Activated CD8-positive, alpha-beta memory T cell treated with anti-CD3 and anti-CD28 coated beads for 36 hours (primary cell): ENCODE results near the gene WDR70. TPM values are rescaled to one million over a fixed set of nuclear protein-coding genes. Genes with fewer than 3 reads are reported as not detected.
"Not testable (repeated sequence)": the region's sequence is repeated elsewhere in the genome, so short reads cannot be mapped to it uniquely, and the experiment has no call there.

Experiments
- CTCF ChIA-PET: fragments of 350-600 bp; sonication (Branson Sonifier 250); formaldehyde crosslinking; loops from one replicate; lab custom pipeline; 2021; ENCODE audit warnings: antibody characterized with exemption; lab: Charles Lee
- POLR2A ChIA-PET: fragments of 350-600 bp; sonication (Branson Sonifier 250); formaldehyde crosslinking; loops from one replicate; lab custom pipeline; 2021; ENCODE audit warnings: antibody characterized with exemption; lab: Charles Lee
- total RNA-seq, 2 experiments: library from RNA; stranded (reverse); gene quantifications; one replicate each; pipeline ENCODE4 v1.2.3, GENCODE V29; 2021

Gene WDR70
- total RNA-seq, 2 experiments from 2014 or later, result 35.6 to 35.7 TPM

DNA sequence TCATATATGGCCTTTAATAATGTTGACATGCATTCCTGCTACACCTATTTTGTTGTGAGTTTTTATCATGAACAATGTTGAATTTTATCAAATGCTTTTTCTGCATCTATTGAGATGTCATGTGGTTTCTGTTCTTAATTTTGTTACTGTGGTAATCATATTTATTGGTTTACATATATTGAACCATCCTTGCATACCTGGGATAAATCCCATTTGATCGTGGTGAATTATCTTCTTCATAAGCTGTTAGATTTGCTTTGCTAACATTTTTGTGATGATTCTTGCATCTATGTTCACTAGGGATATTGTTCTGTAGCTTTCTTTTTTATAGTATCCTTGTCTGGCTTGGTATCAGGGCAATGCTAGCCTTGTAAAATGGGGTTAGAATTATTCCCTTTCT is 222.0 kb downstream of the WDR70 start:
- POLR2A ChIA-PET, result no interaction called here
- CTCF ChIA-PET, result no interaction called here

DNA sequence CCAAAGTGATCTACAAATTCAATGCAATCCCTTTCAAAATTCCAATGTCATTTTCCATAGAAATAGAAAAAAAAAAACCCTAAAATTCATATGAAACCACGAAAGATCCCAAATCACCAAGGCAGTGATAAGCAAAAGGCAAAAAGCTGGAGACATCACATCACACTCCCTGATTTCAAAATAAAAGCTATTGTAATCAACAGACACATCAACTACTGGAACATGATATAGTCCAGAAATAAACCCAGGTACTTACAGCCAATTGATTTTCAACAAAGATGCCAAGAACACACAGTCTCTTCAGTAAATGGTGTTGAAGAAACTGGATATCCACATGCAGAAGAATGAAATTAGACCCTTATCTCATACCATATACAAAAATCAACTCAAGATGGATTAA is 224.0 kb downstream of the WDR70 start:
- CTCF ChIA-PET, result no interaction called here
- POLR2A ChIA-PET, result no interaction called here

DNA sequence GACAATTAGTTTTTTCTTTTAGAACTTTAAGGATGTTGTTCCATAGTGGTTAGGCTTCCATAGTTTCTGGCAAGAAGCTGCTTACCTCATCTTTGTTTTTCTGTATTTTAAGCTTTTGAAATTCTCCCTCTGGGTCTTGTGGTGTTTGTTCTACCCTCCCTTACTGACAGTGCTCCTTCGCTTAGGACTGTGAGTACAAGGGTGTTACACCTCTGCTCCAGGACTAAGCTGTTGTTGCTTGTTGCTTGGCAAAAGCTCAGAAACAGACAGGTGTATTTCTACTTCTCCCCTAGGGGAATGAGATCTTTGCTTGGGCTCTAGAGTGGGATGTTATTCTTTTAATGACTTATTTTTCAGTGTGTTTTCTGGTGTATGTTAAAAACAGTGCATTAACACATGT is 225.2 kb downstream of the WDR70 start:
- CTCF ChIA-PET, result no interaction called here
- POLR2A ChIA-PET, result no interaction called here

DNA sequence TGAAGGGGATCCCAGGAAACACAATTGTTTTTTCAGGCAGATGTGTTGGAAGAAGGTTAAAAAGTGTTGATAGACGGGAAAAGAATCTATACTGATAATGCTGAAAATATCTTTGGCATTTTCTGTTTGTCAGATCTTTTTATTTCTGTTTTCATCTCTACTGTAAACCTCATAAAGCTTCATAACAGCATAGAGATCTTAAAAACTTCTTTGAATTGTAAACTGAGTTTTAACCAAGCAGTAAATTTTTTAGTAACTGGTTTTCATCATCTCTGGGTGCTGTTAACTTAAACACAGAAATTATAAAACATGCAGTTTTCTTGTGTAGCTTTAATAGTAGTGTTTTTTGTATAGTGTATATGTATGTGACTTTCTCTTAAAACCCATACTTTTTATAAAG is 227.0 kb downstream of the WDR70 start:
- ChIA-PET POLR2A (no interaction called here), CTCF (no interaction called here)

DNA sequence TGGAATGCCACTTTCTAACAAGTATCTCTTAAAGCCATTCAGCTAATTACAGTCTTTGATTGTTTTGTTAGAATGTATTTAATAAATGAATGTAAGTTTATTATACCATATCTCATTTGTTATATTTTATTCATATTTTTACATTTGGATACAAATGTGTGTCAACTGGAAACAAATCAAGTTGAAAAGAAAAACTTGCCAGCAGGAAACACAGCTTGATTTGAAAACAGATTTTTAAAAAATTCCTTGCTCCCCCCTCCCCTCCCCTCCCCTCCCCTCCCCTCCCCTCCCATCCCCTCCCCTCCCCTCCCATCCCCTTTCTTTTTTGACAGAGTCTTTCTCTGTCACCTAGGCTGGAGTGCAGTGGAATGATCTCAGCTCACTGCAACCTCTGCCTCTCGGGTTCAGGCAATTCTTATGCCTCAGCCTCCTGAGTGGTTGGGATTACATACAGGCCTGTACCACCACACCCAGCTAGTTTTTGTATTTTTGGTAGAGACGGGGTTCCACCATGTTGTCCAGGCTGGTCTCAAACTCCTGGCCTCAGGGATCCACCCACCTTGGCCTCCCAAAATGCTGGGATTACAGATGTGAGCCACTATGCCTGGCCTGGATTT is 227.6 kb downstream of the WDR70 start:
- ChIA-PET CTCF (no interaction called here), POLR2A (no interaction called here)

DNA sequence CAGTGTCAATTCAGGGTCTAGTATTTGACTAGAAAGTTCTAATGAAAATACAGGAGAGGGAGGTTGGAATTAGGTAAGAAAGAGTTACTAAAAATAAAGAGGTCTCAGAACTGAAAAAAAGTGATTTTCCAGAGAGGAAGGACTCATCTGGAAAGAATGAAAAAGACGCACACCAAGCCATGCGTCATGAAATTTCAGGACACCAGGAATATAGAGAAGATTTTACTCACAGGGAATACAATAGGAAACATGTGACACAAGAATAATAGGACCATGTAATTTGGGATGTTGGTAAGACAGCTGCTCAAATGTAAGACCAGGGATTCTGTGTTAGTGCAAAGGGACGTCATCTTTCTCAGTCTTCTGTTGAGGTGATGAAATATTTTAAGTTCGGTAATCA is 236.1 kb downstream of the WDR70 start:
- CTCF ChIA-PET, result no interaction called here
- POLR2A ChIA-PET, result no interaction called here

DNA sequence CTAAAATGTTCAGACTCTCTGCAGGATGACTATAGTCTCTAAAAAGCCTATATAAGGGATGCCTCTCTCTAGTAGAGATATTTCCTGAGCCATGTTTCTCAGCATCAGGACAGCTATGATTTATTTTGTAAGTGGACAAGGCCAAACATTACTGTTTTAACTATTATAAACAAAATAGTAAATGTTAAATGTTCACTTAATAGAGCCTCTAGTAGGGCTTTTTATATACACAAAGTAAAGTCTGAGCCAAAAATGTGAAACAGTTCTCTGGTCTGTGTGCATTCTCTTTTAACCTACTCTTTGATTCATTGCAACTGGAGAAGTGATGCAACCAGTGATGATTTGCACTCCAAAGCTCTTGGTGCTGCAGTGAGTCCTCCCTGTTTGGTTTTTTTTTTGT is 240.2 kb downstream of the WDR70 start:
- ChIA-PET POLR2A (no interaction called here), CTCF (no interaction called here)

DNA sequence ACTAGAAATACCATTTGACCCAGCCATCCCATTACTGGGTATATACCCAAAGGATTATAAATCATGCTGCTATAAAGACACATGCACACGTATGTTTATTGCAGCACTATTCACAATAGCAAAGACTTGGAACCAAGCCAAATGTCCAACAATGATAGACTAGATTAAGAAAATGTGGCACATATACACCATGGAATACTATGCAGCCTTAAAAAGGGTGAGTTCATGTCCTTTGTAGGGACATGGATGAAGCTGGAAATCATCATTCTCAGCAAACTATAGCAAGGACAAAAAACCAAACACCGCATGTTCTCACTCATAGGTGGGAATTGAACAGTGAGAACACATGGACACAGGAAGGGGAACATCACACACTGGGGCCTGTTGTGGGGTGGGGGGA is 243.2 kb downstream of the WDR70 start:
- CTCF ChIA-PET, POLR2A ChIA-PET: not testable (repeated sequence)

DNA sequence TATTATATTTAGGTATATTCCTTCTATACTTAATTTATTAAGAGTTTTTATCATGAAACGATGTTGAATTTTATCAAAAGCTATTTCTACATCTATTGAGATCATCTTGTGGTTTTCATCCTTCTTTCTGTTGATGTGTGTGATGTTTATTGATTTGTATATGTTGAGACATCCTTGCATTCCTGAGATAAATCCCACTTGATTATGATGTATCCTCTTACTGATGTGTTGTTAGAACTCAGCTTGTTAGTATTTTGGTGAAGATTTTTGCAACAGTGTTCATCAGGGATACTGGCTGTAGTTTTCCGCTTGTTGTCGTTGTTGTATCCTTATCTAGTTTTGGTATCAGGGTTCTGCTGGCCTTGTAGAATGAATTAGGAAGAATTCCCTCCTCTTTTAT is 247.1 kb downstream of the WDR70 start:
- CTCF ChIA-PET, result no interaction called here
- POLR2A ChIA-PET, result no interaction called here

DNA sequence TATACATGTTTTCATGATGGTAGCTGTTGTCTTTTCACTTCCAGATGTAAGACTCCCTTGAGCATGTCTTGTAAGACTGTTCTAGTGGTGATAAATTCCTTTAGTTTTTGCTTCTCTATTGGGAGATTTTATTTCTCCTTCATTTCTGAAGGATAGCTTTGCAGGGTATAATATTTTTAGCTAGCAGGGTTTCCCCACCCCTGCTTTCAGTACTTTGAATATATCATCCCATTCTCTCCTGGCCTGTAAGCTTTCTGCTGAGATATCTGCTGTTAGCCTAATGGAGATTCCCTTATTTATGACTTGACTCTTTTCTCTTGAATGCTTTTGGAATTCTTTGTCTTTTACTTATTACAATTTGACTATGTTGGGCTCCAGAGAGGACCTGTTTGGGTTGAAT is 249.8 kb downstream of the WDR70 start:
- CTCF ChIA-PET, result no interaction called here
- POLR2A ChIA-PET, result no interaction called here

DNA sequence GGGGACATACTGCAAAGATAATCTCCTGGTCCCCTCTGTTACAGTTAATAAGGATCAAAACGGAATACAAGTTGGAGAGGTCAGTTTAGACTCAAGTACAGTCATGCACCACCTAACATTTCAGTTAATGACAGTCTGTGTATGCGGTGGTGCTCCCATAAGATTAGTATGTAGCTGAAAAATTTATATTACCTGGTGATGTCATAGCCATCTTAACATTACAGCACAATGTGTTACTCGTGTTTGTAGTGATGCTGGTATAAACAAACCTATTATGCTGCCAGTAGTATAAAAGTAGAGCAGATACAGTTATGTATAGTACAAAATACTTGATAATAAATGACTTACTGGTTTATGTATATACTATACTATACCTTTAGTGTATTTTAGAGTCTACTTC is 252.8 kb downstream of the WDR70 start:
- CTCF ChIA-PET, result no interaction called here
- POLR2A ChIA-PET, result no interaction called here

DNA sequence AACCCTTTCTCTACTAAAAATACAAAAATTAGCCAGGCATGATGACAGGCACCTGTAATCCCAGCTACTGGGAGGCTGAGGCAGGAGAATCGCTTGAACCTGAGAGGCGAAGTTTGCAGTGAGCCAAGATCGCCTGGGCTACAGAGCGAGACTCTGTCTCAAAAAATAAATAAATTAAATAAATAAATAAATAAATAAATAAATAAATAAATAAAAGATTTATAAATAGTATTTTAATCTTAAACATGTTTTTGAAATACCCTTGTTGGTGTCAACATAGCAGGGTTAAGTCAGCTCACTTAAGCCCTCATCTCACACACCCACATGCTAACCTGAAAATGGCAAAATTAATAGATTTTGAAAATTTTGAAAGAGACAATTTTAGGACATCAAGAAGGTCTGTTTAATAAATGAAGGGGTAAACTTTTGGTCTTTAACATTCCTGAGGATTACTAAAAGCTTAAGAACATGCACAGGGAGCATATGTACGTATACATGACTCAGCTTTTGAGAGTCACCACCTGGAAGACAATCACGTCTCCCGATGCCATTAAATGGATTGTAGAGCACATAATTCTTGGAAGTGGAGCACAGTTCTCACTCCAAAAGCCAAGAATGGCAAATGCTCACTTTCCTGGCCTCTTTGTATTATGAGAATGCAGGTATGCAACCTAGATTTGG is 258.2 kb downstream of the WDR70 start:
- CTCF ChIA-PET, result no interaction called here
- POLR2A ChIA-PET, result no interaction called here

DNA sequence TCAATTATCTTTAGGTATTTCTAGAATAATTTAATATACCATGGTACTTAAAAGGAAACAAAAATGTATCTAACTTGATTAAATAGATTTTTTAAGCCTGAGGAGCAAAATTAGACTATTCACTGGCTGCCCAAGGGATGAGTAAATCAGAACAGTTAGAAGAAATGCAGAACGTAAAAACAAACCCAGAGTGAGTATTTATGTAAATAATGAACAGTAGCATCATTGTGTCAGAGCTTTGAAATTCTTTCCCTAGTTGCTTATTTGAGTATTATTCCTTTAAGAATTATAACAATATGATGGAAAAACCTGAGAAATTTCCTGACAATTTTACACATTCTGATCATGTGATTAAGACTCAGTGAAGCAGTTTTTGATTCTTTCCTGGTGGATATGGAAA is 259.8 kb downstream of the WDR70 start:
- POLR2A ChIA-PET, result no interaction called here
- CTCF ChIA-PET, result no interaction called here

DNA sequence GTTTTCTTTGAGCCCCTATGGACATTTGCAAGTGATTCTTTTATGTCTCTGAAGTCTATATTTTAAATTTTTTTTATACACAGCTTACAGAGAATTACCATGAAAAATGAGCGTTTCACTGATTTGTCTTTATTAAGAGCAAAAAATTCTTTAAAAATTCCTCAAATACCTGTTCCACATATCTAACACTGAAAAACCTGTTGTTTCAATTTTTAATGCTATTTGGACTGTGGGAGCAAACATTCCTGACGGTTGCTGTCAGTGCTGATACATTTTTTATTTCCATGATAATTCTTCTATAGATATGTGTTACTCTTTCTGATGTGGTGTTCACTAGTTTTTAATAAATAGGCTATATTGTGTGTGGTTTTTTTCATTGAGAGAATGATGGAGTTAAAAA is 261.0 kb downstream of the WDR70 start:
- POLR2A ChIA-PET, result interaction anchor here (0.6 kb wide), 1 partner anchor 130 kb away, joined by 5 read pairs; no protein-coding TSS in a partner anchor
- CTCF ChIA-PET, result no interaction called here

DNA sequence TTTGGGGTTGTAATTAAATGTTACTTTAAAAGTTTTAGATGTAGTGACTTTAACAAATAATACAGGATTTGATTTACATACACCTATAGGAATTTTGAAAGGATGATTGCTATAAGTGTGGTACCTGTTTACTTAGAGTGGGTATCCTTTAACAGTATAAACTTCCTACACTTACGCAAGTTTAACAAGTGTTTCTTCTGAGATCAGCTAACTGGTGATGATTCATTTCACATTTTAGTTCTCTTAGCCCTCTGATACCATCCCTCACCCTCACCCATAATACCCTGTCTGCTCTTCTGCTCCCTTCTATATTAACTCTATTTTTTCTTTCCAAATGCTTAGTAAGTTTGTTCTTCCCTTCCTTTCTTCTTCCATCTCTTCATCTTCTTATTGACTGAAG is 262.8 kb downstream of the WDR70 start:
- CTCF ChIA-PET, result no interaction called here
- POLR2A ChIA-PET, result no interaction called here

DNA sequence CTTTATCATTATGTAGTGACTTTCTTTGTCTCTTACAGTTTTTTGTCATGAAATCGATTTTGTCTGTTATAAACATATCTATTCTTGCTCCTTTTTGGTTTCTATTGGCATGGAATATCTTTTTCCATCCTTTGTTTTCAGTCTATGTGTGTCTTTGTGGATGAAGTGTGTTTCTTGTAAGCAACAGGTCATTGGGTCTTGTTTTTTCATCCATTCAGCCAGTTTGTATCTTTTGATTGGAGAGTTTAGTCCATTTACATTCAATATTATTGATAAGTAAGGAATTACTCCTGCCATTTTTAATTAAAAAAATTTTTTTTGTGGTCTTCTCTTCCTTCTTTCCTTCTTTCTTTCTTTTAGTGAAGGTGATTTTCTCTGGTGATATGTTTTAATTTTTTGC is 266.6 kb downstream of the WDR70 start:
- POLR2A ChIA-PET, result no interaction called here
- CTCF ChIA-PET, result no interaction called here

DNA sequence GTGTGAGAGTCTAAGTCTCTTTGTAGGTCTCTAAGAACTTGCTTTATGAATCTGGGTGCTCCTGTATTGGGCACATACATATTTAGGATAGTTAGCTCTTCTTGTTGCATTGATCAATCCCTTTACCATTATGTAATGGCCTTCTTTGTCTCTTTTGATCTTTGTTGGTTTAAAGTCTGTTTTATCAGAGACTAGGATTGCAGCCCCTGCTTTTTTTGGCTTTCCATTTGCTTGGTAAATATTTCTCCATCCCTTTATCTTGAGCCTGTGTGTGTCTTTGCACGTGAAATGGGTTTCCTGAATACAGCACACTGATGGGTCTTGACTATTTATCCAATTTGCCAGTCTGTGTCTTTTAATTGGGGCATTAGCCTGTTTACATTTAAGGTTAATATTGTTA is 275.4 kb downstream of the WDR70 start:
- POLR2A ChIA-PET, CTCF ChIA-PET: not testable (repeated sequence)

DNA sequence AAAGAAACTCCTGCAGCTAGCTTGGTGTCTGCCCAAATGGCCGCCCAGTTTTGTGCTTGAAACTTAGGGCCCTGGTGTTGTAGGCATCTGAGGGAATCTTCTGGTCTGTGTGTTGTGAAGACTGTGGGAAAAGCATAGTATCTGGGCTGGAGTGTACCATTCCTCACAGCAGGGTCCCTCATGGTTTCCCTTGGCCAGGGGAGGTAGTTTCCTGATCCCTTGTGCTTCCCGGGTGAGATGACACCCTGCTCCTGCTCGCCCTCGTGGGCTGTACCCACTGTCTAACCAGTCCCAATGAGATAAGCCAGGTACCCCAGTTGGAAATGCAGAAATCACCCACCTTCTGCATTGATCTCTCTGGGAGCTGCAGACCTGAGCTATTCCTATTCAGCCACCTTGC is 277.9 kb downstream of the WDR70 start:
- ChIA-PET POLR2A (no interaction called here), CTCF (no interaction called here)

DNA sequence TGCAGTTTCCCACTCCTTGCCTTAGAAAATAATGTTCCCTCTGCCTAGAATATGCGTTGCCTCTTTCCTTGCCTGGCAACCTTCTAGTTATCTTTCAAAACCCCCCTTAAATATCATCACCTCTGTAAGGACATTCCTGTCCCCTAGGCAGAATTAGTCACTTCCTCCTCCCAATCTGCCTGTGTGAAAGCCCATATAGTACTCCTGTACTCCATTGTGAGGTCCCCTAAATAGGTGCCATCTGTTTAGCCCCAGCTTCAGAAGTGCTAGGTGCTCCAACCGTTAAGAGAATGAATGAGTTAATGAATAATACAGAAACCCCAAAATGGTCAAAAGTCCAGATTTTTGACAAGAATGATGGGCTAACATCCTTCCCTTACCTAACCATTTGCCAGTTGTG is 279.3 kb downstream of the WDR70 start:
- CTCF ChIA-PET, result no interaction called here
- POLR2A ChIA-PET, result no interaction called here

DNA sequence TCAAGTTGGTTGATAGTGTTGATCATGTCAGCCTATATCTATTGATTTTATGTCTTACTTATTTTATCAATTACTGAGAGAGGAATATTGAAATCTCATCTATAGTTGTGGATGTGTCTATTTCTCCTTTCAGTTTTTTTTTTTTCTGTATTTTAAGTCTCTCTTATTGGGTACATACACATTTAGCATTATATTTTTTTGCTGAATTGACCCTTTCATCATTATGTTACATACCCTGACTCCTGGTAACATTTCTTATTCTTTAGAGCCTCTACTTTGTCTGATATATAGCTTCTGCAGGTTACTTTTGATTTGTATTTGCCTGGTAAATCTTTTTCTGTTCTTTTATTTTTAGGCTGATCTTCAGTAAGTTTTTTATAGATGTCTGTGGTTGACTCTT is 281.2 kb downstream of the WDR70 start:
- ChIA-PET POLR2A (no interaction called here), CTCF (no interaction called here)

DNA sequence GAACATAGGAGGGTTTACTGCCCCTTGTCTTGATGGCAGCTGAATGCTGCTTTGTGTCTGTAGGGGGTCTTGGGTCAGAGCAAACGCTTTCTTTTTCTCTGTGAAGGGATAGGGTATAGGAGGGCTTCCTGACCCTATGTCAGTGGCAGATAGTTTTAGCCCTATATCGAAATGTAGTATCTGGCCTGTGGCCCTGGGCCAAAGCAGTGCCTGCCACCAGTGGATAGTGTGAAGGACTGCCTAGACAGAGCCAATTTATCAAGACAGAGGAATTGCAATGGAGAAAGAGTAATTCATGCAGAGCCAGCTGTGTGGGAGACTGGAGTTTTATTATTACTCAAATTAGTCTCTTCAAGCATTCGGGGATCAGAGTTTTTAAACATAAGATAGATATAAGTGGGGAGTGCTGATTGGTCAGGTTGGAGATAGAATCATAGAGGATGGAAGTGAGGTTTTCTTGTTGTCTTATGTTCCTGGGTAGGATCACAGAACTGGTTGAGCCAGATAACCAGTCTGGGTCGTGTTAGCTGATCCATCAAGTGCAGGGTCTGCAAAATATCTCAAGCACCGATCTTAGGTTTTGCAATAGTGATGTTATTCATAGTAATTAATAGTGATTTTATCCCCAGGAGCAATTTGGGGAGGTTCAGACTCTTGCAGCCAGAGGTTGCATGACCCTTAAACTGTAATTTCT is 282.3 kb downstream of the WDR70 start:
- POLR2A ChIA-PET, result no interaction called here
- CTCF ChIA-PET, result no interaction called here
